HepG2 (cell line): ENCODE measurements around the gene RPS27L. TPM values are rescaled to one million over a fixed set of nuclear protein-coding genes. Genes with fewer than 3 reads are reported as not detected.

Experiments
- ATAC-seq: fragments of 200-7000 bp; cut with Tn5 transposase; 3 replicates; pipeline ENCODE4 v1.9.1; 2020; ENCODE audit warnings: mild to moderate bottlenecking, moderate library complexity
- BruUV-seq: library from RNA; stranded (reverse); fragments of 400-500 nt; replicated peaks from 2 replicates; lab custom pipeline; 2021; lab: Mats Ljungman, UMichigan
- CTCF ChIA-PET: fragments of 300-600 bp; formaldehyde crosslinking; extraction: SDS; loops from one replicate; lab custom pipeline; 2021; ENCODE audit warnings: low total read pairs, inconsistent platforms, low intra/inter-chr PET ratio; lab: Yijun Ruan, JAX
- POLR2A ChIA-PET: fragments of 350-600 bp; sonication (Branson Sonifier 250); formaldehyde crosslinking; loops from one replicate; lab custom pipeline; 2020; ENCODE audit warnings: antibody characterized with exemption, inconsistent platforms; lab: Yijun Ruan, JAX
- DNase-seq: peaks from one replicate; pipeline ENCODE4 v3.0.0-alpha.2; 2015; ENCODE audit warnings: low spot score
- FAIRE-seq: peaks from 3 replicates; lab custom pipeline; 2011; peaks lifted over from hg19 to GRCh38; lab: Jason Lieb, UNC
- H2AFZ ChIP-seq: one replicate; pipeline ENCODE4 v1.6.1; 2011; ENCODE audit warnings: low read length, inconsistent platforms
- H3K27ac ChIP-seq: fragments of 300-600 bp; 3 replicates; pipeline ENCODE4 v1.8.0; 2011; ENCODE audit warnings: mixed run types, mild to moderate bottlenecking, mixed read lengths, low read length, inconsistent platforms; ENCODE audit not compliant: insufficient read depth; ENCODE audit errors: extremely low read length
- H3K27me3 ChIP-seq, 2 experiments: fragments of 200-600 bp in 1 of 2; 2 replicates in 1 of 2; 3 replicates in 1 of 2; pipeline versions ENCODE4 v1.6.0 to v1.8.0; 2011; ENCODE audit warnings: low read length in 2 of 2, mild to moderate bottlenecking in 2 of 2, moderate library complexity in 2 of 2, inconsistent platforms in 1 of 2; ENCODE audit not compliant: insufficient read depth in 2 of 2, control insufficient read depth in 1 of 2
- H3K36me3 ChIP-seq, 2 experiments: fragments of 200-600 bp in 1 of 2; replicated peaks in 1 of 2; 2 replicates in 1 of 2; 3 replicates in 1 of 2; pipeline versions ENCODE4 v1.5.1 to v1.8.0; 2011; ENCODE audit warnings: low read length in 2 of 2, inconsistent platforms in 1 of 2; ENCODE audit not compliant: insufficient read depth in 2 of 2, control insufficient read depth in 1 of 2
- H3K4me1 ChIP-seq: 2 replicates; pipeline ENCODE4 v1.5.1; 2012; ENCODE audit warnings: low read length, inconsistent platforms; ENCODE audit not compliant: insufficient read depth
- H3K4me2 ChIP-seq: 2 replicates; pipeline ENCODE4 v1.6.0; 2011; ENCODE audit warnings: low read depth, low read length, inconsistent platforms
- H3K4me3 ChIP-seq, 3 experiments: fragments of 200-600 bp in 1 of 3; sonication (generic), shearing (Covaris generic) in 1 of 3; replicated peaks in 1 of 3; 2 replicates each; pipeline ENCODE4 v1.5.1; 2011 to 2016; ENCODE audit warnings: low read length in 3 of 3, inconsistent platforms in 2 of 3, low read depth in 2 of 3, mild to moderate bottlenecking in 2 of 3, control low read depth in 1 of 3, mixed read lengths in 1 of 3; ENCODE audit not compliant: insufficient read depth in 1 of 3
- H3K79me2 ChIP-seq: one replicate; pipeline ENCODE4 v1.6.1; 2011; ENCODE audit warnings: low read length, inconsistent platforms; ENCODE audit not compliant: insufficient read depth
- H3K9ac ChIP-seq: 2 replicates; pipeline ENCODE4 v1.6.0; 2011; ENCODE audit warnings: mild to moderate bottlenecking, low read depth, low read length, inconsistent platforms; ENCODE audit not compliant: insufficient read depth
- H3K9me3 ChIP-seq: 2 replicates; pipeline ENCODE4 v1.5.1; 2012; ENCODE audit warnings: mild to moderate bottlenecking, low read length
- H4K20me1 ChIP-seq: 2 replicates; pipeline ENCODE4 v1.6.0; 2011; ENCODE audit warnings: inconsistent platforms, mild to moderate bottlenecking, low read length, moderate library complexity; ENCODE audit not compliant: insufficient read depth
- DNMT3B ChIP-seq: conservative IDR thresholded peaks from 2 replicates; pipeline ENCODE4 v1.6.1; 2016; ENCODE audit warnings: missing biosample characterization, control low read depth
- ZNF12 ChIP-seq: sonication (generic); formaldehyde crosslinking; IDR thresholded peaks from 2 replicates; pipeline ENCODE4 v1.5.0; 2020; ENCODE audit warnings: missing genetic modification reagents
- WGBS: methylation state at CpG from one replicate; pipeline ENCODE4 v1.1.6; 2017; ENCODE audit warnings: low lambda C conversion rate; 5-methylcytosine and 5-hydroxymethylcytosine counted together
- in situ Hi-C: cut with HindIII; loops from 2 replicates; pipeline ENCODE4 v1.10.0; 2017; ENCODE audit warnings: low pct_unique_long_range_greater_than_20kb; ENCODE audit not compliant: extremely low pct_ligation_motif_present
- intact Hi-C: fragments of 100-400 bp; cut with micrococcal nuclease; formaldehyde crosslinking; loops from one replicate; pipeline ENCODE4 v1.10.0; 2022; ENCODE audit not compliant: unreplicated experiment
- polyA plus RNA-seq, 8 experiments: library from polyadenylated mRNA; depleted of rRNA in 3 of 8; stranded (reverse) in 7 of 8; unstranded in 1 of 8; fragments of >200 nt; fragmentation: Illumina TruSeq in 4 of 8; extraction: Trizol in 4 of 8; gene quantifications; 2 replicates each; pipeline versions ENCODE4 v1.2.1 to v1.2.3, GENCODE V29; 2011 to 2016; ENCODE audit warnings: low read depth in 4 of 8, missing spikeins in 1 of 8, mixed read lengths in 1 of 8; ENCODE audit not compliant: insufficient read depth in 1 of 8
- total RNA-seq, 5 experiments: library from RNA; depleted of rRNA; stranded (reverse); fragments of >200 nt; fragmentation: Illumina TruSeq; extraction: Trizol; gene quantifications; 2 replicates each; pipeline ENCODE4 v1.2.3, GENCODE V29; 2016; ENCODE audit warnings: low read depth in 1 of 5
- TF ChIP-seq, protein P1 (sequence below): sonication (generic); formaldehyde crosslinking; IDR thresholded peaks from 2 replicates; pipeline ENCODE4 v1.5.0; 2020; ENCODE audit warnings: missing genetic modification reagents, mild to moderate bottlenecking, borderline replicate concordance
- TF ChIP-seq, protein P2 (sequence below): sonication (generic); formaldehyde crosslinking; conservative IDR thresholded peaks from 2 replicates; pipeline ENCODE4 v1.4.0; 2020; ENCODE audit warnings: missing genetic modification reagents

RPS27L gene
- total and polyA plus RNA-seq, 2 of the 13 experiments (the other 11 are each of a cell fraction or from before 2014, with no cell fraction given) = 231 to 433 TPM

DNA sequence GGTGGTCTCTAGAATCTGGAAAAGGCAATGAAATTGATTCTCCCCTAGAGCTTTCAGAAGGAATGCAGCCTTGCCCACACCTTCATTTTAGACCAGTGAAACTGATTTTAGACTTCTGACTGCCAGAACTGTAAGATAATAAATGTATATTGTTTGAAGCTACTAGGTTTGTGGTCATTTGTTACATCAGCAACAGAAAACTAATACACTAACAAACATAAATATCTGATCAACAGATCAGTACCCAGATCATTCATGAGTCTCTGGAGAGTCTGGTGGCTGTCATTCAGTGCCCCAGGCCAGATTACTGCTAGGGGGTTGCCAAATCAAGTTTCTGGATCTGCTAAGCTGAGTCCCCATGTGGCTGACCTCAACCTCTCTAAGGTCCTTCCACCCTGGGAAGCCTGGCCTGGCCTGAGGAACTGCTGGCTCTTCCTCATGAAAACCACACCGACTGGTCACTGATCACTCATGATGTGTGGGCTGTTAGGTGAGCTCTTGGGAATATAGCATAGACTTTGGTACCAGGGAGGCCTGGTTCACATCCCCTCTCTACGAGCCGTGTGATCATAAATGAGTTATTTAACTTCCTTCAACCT lies 46.8 kb downstream of the RPS27L start:
- Histone ChIP-seq H3K4me2 (no peak overlapping the region), H3K4me3 (no peak overlapping the region), H3K79me2 (no peaks in the 10 kb centered on the region), H3K4me1 (peaks cover 64% of the 10 kb centered on the region), H3K27me3 (no peaks in the 10 kb centered on the region), H2AFZ (no peak overlapping the region), H3K9me3 (no peaks in the 10 kb centered on the region), H4K20me1 (no peaks in the 10 kb centered on the region), H3K36me3 (no peaks in the 10 kb centered on the region), H3K9ac (no peak overlapping the region), H3K27ac (no peak overlapping the region)
- DNase-seq (no peak), ATAC-seq (no peak), FAIRE-seq (no peak)
- WGBS = 79% methylated on average over 2 of the region's 3 CpGs
- BruUV-seq = no TSS peak
- TF ChIP-seq DNMT3B (CRISPR knock-in tag) (no peak), ZNF12 (CRISPR knock-in tag) (peak; percentile 51; the same call in 1 of the 2 replicates)
- TF ChIP-seq, protein P1, sequence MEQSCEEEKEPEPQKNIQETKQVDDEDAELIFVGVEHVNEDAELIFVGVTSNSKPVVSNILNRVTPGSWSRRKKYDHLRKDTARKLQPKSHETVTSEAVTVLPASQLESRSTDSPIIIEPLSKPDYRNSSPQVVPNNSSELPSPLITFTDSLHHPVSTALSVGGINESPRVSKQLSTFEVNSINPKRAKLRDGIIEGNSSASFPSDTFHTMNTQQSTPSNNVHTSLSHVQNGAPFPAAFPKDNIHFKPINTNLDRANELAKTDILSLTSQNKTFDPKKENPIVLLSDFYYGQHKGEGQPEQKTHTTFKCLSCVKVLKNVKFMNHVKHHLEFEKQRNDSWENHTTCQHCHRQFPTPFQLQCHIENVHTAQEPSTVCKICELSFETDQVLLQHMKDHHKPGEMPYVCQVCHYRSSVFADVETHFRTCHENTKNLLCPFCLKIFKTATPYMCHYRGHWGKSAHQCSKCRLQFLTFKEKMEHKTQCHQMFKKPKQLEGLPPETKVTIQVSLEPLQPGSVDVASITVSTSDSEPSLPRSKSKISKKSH (CRISPR knock-in tag) = no peak
- TF ChIP-seq, protein P2, sequence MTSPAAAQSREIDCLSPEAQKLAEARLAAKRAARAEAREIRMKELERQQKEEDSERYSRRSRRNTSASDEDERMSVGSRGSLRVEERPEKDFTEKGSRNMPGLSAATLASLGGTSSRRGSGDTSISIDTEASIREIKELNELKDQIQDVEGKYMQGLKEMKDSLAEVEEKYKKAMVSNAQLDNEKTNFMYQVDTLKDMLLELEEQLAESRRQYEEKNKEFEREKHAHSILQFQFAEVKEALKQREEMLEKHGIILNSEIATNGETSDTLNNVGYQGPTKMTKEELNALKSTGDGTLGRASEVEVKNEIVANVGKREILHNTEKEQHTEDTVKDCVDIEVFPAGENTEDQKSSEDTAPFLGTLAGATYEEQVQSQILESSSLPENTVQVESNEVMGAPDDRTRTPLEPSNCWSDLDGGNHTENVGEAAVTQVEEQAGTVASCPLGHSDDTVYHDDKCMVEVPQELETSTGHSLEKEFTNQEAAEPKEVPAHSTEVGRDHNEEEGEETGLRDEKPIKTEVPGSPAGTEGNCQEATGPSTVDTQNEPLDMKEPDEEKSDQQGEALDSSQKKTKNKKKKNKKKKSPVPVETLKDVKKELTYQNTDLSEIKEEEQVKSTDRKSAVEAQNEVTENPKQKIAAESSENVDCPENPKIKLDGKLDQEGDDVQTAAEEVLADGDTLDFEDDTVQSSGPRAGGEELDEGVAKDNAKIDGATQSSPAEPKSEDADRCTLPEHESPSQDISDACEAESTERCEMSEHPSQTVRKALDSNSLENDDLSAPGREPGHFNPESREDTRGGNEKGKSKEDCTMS (CRISPR knock-in tag) = no peak
- POLR2A ChIA-PET = interaction anchor here (0.7 to 3.3 kb wide), 3 partner anchors 9 to 47 kb away, joined by 3 to 20 read pairs (median 15); partner anchors contain the start of gene RPS27L
- CTCF ChIA-PET = no interaction called here
- intact Hi-C loops = no loop called here
- in situ Hi-C loops = no loop called here
